ENCODE measurements around the gene ZNF423. TPM values are rescaled to one million over a fixed set of nuclear protein-coding genes. Genes with fewer than 3 reads are reported as not detected.

ZNF423 gene
- total RNA-seq, 2 experiments from 2014 or later, result not detected

DNA sequence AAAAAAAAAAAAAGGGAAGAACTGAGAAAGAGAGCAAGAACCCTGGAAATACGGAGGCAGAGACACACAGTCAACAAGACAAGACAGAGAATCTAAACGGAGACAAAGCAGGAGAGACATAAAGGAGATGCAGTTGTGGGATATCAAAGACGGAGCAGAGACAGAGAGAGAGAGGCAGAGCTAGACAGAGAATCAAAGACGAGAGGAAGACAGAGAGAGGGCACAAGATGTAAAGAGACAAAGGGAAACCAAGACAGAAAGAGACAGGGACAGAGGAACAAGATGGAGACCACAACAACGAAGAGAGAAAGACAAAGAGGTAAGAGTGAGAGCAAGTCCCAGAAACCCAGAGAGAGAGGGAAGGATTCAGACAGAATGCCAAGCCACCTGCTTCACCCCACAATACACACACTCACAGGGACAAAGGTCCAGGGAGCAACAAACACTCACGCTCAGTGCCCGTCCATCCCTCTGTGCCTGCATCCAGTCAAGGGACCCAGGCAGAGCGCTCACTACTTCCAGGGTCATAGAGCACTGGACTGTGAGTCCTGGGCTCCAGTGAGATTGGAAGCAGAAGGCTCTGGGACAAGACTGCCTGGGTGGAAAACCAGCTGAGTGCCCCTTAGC is 393.4 kb downstream of the ZNF423 start:
- Mint-ChIP-seq H3K27ac (peak overlapping the region; percentile 78), H3K4me3 (no peak overlapping the region), H3K27me3 (ENCODE audit: low read depth) (no peaks in the 10 kb centered on the region), H3K36me3 (ENCODE audit: low read depth) (no peaks in the 10 kb centered on the region), H3K9me3 (ENCODE audit: insufficient read depth) (no peaks in the 10 kb centered on the region), H3K4me1 (ENCODE audit: low read depth) (peaks cover 46% of the 10 kb centered on the region)
- no peak for DNase-seq
- ChIA-PET POLR2A (interaction anchor here (0.9 kb wide), 1 partner anchor 8 kb away, joined by 3 read pairs; no protein-coding TSS in a partner anchor), CTCF (interaction anchor here (2.6 kb wide), 1 partner anchor 19 kb away, joined by 11 read pairs; no protein-coding TSS in a partner anchor)
- no peak for ATAC-seq

GRCh38 chr16:49461517-49461951 is 394.4 kb downstream of the ZNF423 start:
- ChIA-PET CTCF (interaction anchor here (2.6 kb wide), 1 partner anchor 18 kb away, joined by 11 read pairs; no protein-coding TSS in a partner anchor), POLR2A (no interaction called here)
- DNase-seq, result no peak
- Mint-ChIP-seq H3K27ac (peak overlapping the region; percentile 72), H3K27me3 (ENCODE audit: low read depth) (no peaks in the 10 kb centered on the region), H3K4me1 (ENCODE audit: low read depth) (peaks cover 46% of the 10 kb centered on the region), H3K9me3 (ENCODE audit: insufficient read depth) (no peaks in the 10 kb centered on the region), H3K36me3 (ENCODE audit: low read depth) (no peaks in the 10 kb centered on the region), H3K4me3 (no peak overlapping the region)
- no peak for ATAC-seq

GRCh38 chr16:49460786-49461470 is 395.0 kb downstream of the ZNF423 start:
- ChIA-PET POLR2A (no interaction called here), CTCF (no interaction called here)
- peak overlapping the region; percentile 70 for H3K27ac Mint-ChIP-seq
- no peak for ATAC-seq
- H3K36me3 Mint-ChIP-seq (ENCODE audit: low read depth), result no peaks in the 10 kb centered on the region
- no peaks in the 10 kb centered on the region for H3K27me3 Mint-ChIP-seq (ENCODE audit: low read depth)
- H3K9me3 Mint-ChIP-seq (ENCODE audit: insufficient read depth), result no peaks in the 10 kb centered on the region
- DNase-seq, result no peak
- no peak overlapping the region for H3K4me3 Mint-ChIP-seq
- H3K4me1 Mint-ChIP-seq (ENCODE audit: low read depth), result peaks cover 46% of the 10 kb centered on the region

DNA sequence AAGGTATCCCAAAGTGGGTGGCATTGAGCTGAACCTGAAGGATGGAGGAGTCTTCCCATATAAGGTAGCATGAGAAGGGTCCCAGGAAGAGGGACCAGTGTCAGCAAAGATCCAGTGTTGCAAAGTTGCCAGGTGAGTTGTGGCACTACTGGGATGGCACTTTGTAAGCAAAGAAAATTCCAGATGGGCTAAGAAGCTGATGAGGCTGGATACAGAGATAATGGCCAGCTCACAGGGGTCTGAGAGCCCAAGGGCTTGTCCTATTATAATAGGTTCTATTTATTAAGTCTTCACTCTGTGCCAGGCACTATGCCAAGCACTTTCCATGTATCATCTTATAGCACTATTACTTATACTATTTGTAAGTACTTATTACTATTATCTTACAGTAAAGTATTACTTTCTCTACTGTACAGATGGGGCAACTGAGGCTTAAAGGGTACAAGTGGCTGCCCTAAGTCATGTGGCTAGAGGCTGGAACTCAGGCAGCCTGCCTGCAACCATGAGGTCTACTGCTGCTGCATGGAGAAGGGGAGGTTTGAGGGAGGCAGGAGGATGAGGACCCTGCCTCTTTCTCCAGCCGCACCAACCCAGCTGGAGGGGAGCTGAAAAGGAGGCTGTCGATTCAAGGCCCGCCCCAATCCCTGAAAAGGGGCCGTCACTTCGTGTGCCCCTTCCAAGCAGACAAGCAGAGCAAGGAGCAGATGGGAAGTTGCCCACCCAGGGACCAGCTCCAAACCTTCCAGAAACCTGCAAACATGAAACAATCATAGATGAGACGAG is 395.8 kb downstream of the ZNF423 start:
- no peak overlapping the region for H3K4me3 Mint-ChIP-seq
- H3K36me3 Mint-ChIP-seq (ENCODE audit: low read depth), result no peaks in the 10 kb centered on the region
- no peaks in the 10 kb centered on the region for H3K27me3 Mint-ChIP-seq (ENCODE audit: low read depth)
- peaks cover 41% of the 10 kb centered on the region for H3K4me1 Mint-ChIP-seq (ENCODE audit: low read depth)
- CTCF ChIA-PET, result no interaction called here
- no peak for DNase-seq
- POLR2A ChIA-PET, result no interaction called here
- H3K27ac Mint-ChIP-seq, result no peak overlapping the region
- no peaks in the 10 kb centered on the region for H3K9me3 Mint-ChIP-seq (ENCODE audit: insufficient read depth)
- ATAC-seq, result no peak

DNA sequence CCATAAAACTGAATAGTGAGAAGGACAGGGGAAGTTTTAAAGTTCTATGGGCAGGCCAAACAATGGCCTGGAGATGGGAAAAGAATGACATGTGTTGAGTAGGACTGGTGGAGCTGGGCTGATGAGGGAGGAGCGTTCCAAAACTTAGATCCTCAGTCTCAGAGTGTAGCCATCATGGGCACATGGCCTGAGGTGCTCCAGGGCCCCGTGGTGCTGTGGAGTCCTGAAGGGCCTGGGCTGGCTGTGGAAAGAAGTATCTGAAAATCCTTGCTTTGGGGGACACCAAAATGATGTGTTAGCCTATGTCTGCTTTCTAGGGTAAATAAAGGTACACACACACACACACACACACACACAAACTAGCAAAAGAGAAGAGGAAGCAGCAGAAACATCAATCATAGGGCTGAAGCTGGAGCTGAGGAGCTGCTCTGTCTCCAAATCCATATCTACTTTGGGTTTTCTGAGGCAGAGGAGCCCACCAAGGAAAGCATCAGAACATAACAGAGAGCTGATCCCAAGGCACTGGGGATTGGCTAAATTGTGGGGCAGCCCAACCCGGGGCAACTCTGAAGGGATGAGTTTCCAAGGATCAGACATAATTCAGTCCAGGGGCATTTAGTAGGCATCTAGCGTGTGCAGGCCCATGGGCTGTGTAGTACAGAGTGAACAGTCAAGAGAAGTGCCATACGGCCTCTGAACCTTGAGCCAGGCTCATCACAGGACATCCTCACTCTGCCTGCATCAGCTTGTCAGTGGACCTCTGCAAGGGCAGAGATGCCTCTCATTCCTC is 397.1 kb downstream of the ZNF423 start:
- no peak overlapping the region for H3K27ac Mint-ChIP-seq
- no peak for ATAC-seq
- H3K36me3 Mint-ChIP-seq (ENCODE audit: low read depth), result no peaks in the 10 kb centered on the region
- no peak overlapping the region for H3K4me3 Mint-ChIP-seq
- H3K27me3 Mint-ChIP-seq (ENCODE audit: low read depth), result no peaks in the 10 kb centered on the region
- POLR2A ChIA-PET, result no interaction called here
- CTCF ChIA-PET, result no interaction called here
- no peaks in the 10 kb centered on the region for H3K9me3 Mint-ChIP-seq (ENCODE audit: insufficient read depth)
- no peak for DNase-seq
- peaks cover 31% of the 10 kb centered on the region for H3K4me1 Mint-ChIP-seq (ENCODE audit: low read depth)

- Mint-ChIP-seq H3K4me1 (ENCODE audit: low read depth) (peaks cover 25% of the 10 kb centered on the region), H3K9me3 (ENCODE audit: insufficient read depth) (no peaks in the 10 kb centered on the region), H3K27ac (no peak overlapping the region), H3K4me3 (no peak overlapping the region), H3K36me3 (ENCODE audit: low read depth) (no peaks in the 10 kb centered on the region), H3K27me3 (ENCODE audit: low read depth) (no peaks in the 10 kb centered on the region)
- ATAC-seq (no peak), DNase-seq (no peak)
- ChIA-PET CTCF (no interaction called here), POLR2A (no interaction called here)
These were observed 397.7 kb downstream of the ZNF423 start for GRCh38 chr16:49458243-49458642.

DNA sequence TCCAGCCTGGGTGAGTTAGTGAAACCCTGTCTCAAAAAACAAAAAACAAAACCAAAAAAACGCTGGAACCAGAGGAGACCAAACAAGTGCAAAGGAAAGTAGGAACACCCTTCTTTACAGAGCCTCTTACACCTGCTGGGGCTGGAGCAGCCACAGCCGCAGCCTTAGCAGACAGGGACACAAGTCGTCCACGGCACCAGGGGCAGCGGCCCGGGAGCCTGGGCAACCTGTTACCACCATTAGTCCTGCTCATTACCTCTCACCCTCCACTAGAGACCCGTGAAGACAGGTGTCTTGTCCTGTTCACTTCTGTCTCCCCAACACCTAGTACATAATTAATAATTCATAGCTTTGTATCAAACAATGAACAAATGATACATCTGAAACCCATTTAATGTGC is 398.7 kb downstream of the ZNF423 start:
- ATAC-seq, result no peak
- ChIA-PET CTCF (no interaction called here), POLR2A (no interaction called here)
- peaks cover 15% of the 10 kb centered on the region for H3K4me1 Mint-ChIP-seq (ENCODE audit: low read depth)
- H3K4me3 Mint-ChIP-seq, result no peak overlapping the region
- no peaks in the 10 kb centered on the region for H3K27me3 Mint-ChIP-seq (ENCODE audit: low read depth)
- no peaks in the 10 kb centered on the region for H3K36me3 Mint-ChIP-seq (ENCODE audit: low read depth)
- no peaks in the 10 kb centered on the region for H3K9me3 Mint-ChIP-seq (ENCODE audit: insufficient read depth)
- no peak for DNase-seq
- H3K27ac Mint-ChIP-seq, result no peak overlapping the region

GRCh38 chr16:49456763-49457162 is 399.1 kb downstream of the ZNF423 start:
- Mint-ChIP-seq H3K4me3 (no peak overlapping the region), H3K27me3 (ENCODE audit: low read depth) (no peaks in the 10 kb centered on the region), H3K27ac (no peak overlapping the region), H3K9me3 (ENCODE audit: insufficient read depth) (no peaks in the 10 kb centered on the region), H3K36me3 (ENCODE audit: low read depth) (no peaks in the 10 kb centered on the region), H3K4me1 (ENCODE audit: low read depth) (peaks cover 10% of the 10 kb centered on the region)
- ChIA-PET CTCF (no interaction called here), POLR2A (no interaction called here)
- no peak for DNase-seq
- no peak for ATAC-seq

GRCh38 chr16:49455991-49456745 is 399.7 kb downstream of the ZNF423 start:
- CTCF ChIA-PET, result no interaction called here
- H3K36me3 Mint-ChIP-seq (ENCODE audit: low read depth), result no peaks in the 10 kb centered on the region
- no peak overlapping the region for H3K4me3 Mint-ChIP-seq
- no peaks in the 10 kb centered on the region for H3K9me3 Mint-ChIP-seq (ENCODE audit: insufficient read depth)
- POLR2A ChIA-PET, result interaction anchor here (0.6 kb wide), 1 partner anchor 1224 kb away, joined by 3 read pairs; no protein-coding TSS in a partner anchor
- peaks cover 6% of the 10 kb centered on the region for H3K4me1 Mint-ChIP-seq (ENCODE audit: low read depth)
- DNase-seq, result no peak
- H3K27me3 Mint-ChIP-seq (ENCODE audit: low read depth), result peaks cover 5% of the 10 kb centered on the region
- no peak overlapping the region for H3K27ac Mint-ChIP-seq
- no peak for ATAC-seq

GRCh38 chr16:49455181-49455990 is 400.5 kb downstream of the ZNF423 start:
- Mint-ChIP-seq H3K4me3 (no peak overlapping the region), H3K36me3 (ENCODE audit: low read depth) (no peaks in the 10 kb centered on the region), H3K27me3 (ENCODE audit: low read depth) (peaks cover 7% of the 10 kb centered on the region), H3K4me1 (ENCODE audit: low read depth) (peaks cover 2% of the 10 kb centered on the region), H3K27ac (no peak overlapping the region), H3K9me3 (ENCODE audit: insufficient read depth) (no peaks in the 10 kb centered on the region)
- no peak for DNase-seq
- ChIA-PET POLR2A (interaction anchor here (0.6 kb wide), 1 partner anchor 1225 kb away, joined by 3 read pairs; no protein-coding TSS in a partner anchor), CTCF (no interaction called here)
- ATAC-seq, result no peak

Measured in activated CD8-positive, alpha-beta T cell treated with anti-CD3 and anti-CD28 coated beads, Interleukin-2, amount 10 ng/mL, durations not matched to agents 7 days and 5 days (primary cell).